ENCODE results near the gene CHMP4A.

Gene CHMP4A

GRCh38 chr14:24177041-24177825, 36.1 kb downstream of the CHMP4A start:
- DNase-seq, result no peak

- DNase-seq, result no peak
These were observed 36.7 kb downstream of the CHMP4A start for GRCh38 chr14:24176599-24176998.

GRCh38 chr14:24172871-24173281, 40.4 kb downstream of the CHMP4A start:
- no peak for DNase-seq

- no peak for DNase-seq
These were observed 40.9 kb downstream of the CHMP4A start for GRCh38 chr14:24172261-24172860.

- DNase-seq, result peak; percentile 85
These were observed 41.6 kb downstream of the CHMP4A start, which contains the start of gene REC8 for GRCh38 chr14:24171422-24172260. REC8 (plus strand) TSS chr14:24172080; CDS start chr14:24172553, 473 bp downstream.

- DNase-seq, result no peak
These were observed 45.7 kb downstream of the CHMP4A start for GRCh38 chr14:24167469-24168114.

GRCh38 chr14:24165785-24166184, 47.5 kb downstream of the CHMP4A start:
- DNase-seq, result no peak

GRCh38 chr14:24164518-24164991, 48.7 kb downstream of the CHMP4A start:
- DNase-seq, result no peak

- DNase-seq, result no peak
These were observed 51.2 kb downstream of the CHMP4A start for GRCh38 chr14:24162093-24162492.

GRCh38 chr14:24160850-24161804, 52.2 kb downstream of the CHMP4A start, which contains the start of gene IRF9:
IRF9 (plus strand) TSS chr14:24161265; CDS start chr14:24162145, 880 bp downstream.
- peak; percentile 97 for DNase-seq

- DNase-seq, result no peak
These were observed 52.8 kb downstream of the CHMP4A start for GRCh38 chr14:24160499-24160849.

- no peak for DNase-seq
These were observed 53.4 kb downstream of the CHMP4A start for GRCh38 chr14:24159777-24160498.

All from SHP77 treated with DMSO at 0.1 percent for 48 hours (cell line).